ENCODE measurements around the gene SLC35G1. TPM values are rescaled to one million over a fixed set of nuclear protein-coding genes. Genes with fewer than 3 reads are reported as not detected.

SLC35G1 gene, protein sequence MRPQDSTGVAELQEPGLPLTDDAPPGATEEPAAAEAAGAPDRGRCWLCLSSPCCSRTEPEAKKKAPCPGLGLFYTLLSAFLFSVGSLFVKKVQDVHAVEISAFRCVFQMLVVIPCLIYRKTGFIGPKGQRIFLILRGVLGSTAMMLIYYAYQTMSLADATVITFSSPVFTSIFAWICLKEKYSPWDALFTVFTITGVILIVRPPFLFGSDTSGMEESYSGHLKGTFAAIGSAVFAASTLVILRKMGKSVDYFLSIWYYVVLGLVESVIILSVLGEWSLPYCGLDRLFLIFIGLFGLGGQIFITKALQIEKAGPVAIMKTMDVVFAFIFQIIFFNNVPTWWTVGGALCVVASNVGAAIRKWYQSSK
- total RNA-seq (2022) (3.6 and 4.6 TPM in 2 replicates), Bru-seq, nascent RNA (percentile 51 among the genes with signal in this experiment), BruChase-seq, experiment 1, labeled RNA remaining after a 6-hour chase (percentile 39 among the genes with signal in this experiment), BruChase-seq, experiment 2, labeled RNA remaining after a 2-hour chase (percentile 38 among the genes with signal in this experiment)
- long read RNA-seq, partial matches to known transcripts: 2 of 10 reads
- long read RNA-seq, other reads (novel, unspliced or antisense): 6 of 10 reads

DNA sequence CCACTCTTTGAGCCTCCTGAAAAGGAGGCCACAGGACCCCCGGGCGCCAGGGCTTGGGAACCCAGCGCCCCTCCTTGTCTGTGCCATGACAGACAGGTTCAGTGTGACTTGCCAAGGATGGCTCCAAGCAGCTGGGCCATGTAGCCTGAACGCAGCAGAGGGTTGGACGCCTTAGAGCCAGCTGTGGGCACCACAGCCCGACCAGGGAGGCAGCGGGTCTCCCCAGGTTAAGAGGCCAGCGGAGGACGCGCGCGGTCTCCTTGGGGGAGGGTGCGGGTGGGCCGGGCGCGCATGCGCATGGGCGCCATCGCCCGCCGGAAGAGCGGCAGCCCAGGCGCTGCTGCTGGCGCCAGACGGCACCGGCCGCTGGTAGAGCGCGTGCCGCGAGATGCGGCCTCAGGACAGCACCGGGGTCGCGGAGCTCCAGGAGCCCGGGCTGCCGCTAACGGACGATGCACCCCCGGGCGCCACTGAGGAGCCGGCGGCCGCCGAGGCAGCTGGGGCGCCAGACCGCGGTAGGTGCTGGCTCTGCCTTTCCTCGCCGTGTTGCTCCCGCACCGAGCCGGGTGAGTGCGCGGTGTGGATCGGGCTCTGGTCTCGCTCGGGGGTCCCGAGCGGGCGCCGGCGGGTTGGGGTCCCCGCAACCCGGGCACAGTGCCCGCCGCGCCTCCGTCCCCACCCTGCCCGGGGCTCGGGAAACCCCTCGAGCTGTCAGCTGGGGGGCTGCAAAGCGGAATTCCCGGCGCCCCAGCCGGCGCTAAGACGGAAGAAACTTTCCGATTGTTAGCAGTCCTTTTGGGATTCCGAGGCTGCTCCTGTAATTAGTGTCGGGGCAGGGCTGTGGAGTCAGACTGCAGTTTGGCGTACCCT, at the start of gene SLC35G1:
SLC35G1 (plus strand) TSS at position 333 of the 870 bp plus-strand sequence; CDS start at position 389, 56 bp downstream.
- peak; percentile 40 for DNase-seq
- CTCF ChIA-PET: interaction anchor here (0.7 kb wide), 1 partner anchor 12 kb away, joined by 4 read pairs; no protein-coding TSS in a partner anchor
- H3K27me3 Mint-ChIP-seq (ENCODE audit: unreplicated experiment): peaks cover 16% of the 10 kb centered on the region

DNA sequence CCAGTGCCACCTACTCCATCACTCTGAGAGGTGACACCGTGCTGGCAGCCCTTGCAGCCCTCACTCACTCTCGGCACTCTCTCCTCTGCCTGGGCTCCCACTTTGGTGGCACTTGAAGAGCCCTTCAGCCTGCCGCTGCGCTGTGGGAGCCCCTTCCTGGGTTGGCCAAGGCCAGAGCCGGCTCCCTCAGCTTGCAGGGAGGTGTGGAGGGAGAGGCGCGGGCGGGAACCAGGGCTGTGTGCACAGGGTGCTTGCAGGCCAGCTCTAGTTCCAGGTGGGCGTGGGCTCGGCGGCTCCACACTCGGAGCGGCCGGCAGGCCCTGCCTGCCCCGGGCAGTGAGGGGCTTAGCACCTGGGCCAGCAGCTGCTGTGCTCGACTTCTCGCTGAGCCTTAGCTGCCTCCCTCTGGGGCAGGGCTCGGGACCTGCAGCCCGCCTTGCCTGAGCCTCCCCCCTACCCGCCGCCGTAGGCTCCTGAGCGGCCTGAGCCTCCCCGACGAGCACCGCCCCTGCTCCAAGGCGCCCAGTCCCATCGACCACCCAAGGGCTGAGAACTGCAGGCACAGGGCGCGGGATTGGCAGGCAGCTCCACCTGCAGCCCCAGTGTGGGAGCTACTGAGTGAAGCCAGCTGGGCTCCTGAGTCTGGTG, 48.7 kb upstream of the SLC35G1 start:
- Mint-ChIP-seq H3K4me3 (ENCODE audit: low read depth, unreplicated experiment) (no peak overlapping the region), H3K27me3 (ENCODE audit: unreplicated experiment) (peaks cover 40% of the 10 kb centered on the region), H3K4me1 (ENCODE audit: low read depth, unreplicated experiment) (no peaks in the 10 kb centered on the region), H3K36me3 (ENCODE audit: insufficient read depth, unreplicated experiment) (no peaks in the 10 kb centered on the region), H3K9me3 (ENCODE audit: low read depth, unreplicated experiment) (no peaks in the 10 kb centered on the region), H3K27ac (ENCODE audit: unreplicated experiment) (no peak overlapping the region)
- no TSS peak for BruUV-seq (replicated peaks)
- no peak for DNase-seq
- TF ChIP-seq, protein P1, sequence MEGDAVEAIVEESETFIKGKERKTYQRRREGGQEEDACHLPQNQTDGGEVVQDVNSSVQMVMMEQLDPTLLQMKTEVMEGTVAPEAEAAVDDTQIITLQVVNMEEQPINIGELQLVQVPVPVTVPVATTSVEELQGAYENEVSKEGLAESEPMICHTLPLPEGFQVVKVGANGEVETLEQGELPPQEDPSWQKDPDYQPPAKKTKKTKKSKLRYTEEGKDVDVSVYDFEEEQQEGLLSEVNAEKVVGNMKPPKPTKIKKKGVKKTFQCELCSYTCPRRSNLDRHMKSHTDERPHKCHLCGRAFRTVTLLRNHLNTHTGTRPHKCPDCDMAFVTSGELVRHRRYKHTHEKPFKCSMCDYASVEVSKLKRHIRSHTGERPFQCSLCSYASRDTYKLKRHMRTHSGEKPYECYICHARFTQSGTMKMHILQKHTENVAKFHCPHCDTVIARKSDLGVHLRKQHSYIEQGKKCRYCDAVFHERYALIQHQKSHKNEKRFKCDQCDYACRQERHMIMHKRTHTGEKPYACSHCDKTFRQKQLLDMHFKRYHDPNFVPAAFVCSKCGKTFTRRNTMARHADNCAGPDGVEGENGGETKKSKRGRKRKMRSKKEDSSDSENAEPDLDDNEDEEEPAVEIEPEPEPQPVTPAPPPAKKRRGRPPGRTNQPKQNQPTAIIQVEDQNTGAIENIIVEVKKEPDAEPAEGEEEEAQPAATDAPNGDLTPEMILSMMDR (IDR thresholded peaks at IDR 0.05; ENCODE audit: unreplicated experiment): no peak
- CTCF ChIA-PET: no interaction called here
- intact Hi-C loops (cut with micrococcal nuclease; ENCODE audit: unreplicated experiment): no loop called here

More for the DNA sequence above, at the start of gene SLC35G1:
- Mint-ChIP-seq H3K9me3 (ENCODE audit: low read depth, unreplicated experiment) (no peaks in the 10 kb centered on the region), H3K36me3 (ENCODE audit: insufficient read depth, unreplicated experiment) (peaks cover 15% of the 10 kb centered on the region), H3K27ac (ENCODE audit: unreplicated experiment) (no peak within 1 kb of the TSS), H3K4me1 (ENCODE audit: low read depth, unreplicated experiment) (no peaks in the 10 kb centered on the region), H3K4me3 (ENCODE audit: low read depth, unreplicated experiment) (peak within 1 kb of the TSS; percentile 68)
- TF ChIP-seq, protein P1 (IDR thresholded peaks at IDR 0.05; ENCODE audit: unreplicated experiment): no peak
- intact Hi-C loops (cut with micrococcal nuclease; ENCODE audit: unreplicated experiment): no loop called here
- BruUV-seq (replicated peaks): no TSS peak

GRCh38 chr10:93849593-93849992, 44.2 kb upstream of the SLC35G1 start:
- Mint-ChIP-seq H3K4me1 (ENCODE audit: low read depth, unreplicated experiment) (no peaks in the 10 kb centered on the region), H3K27ac (ENCODE audit: unreplicated experiment) (no peak overlapping the region), H3K36me3 (ENCODE audit: insufficient read depth, unreplicated experiment) (no peaks in the 10 kb centered on the region), H3K27me3 (ENCODE audit: unreplicated experiment) (peaks cover 2% of the 10 kb centered on the region), H3K4me3 (ENCODE audit: low read depth, unreplicated experiment) (no peak overlapping the region), H3K9me3 (ENCODE audit: low read depth, unreplicated experiment) (no peaks in the 10 kb centered on the region)
- BruUV-seq (replicated peaks): no TSS peak
- TF ChIP-seq, protein P1 (IDR thresholded peaks at IDR 0.05; ENCODE audit: unreplicated experiment): no peak
- no peak for DNase-seq
- intact Hi-C loops (cut with micrococcal nuclease; ENCODE audit: unreplicated experiment): no loop called here
- CTCF ChIA-PET: no interaction called here

All from Calu3 (cell line).